Fibroblast of lung (primary cell): Measurements from ENCODE around the gene RALGAPB.
A peak's percentile ranks its signal among the peaks of the same experiment; 100 is the strongest.

Source experiments
- EZH2 ChIP-seq: IDR thresholded peaks from 2 replicates; pipeline ENCODE4 v1.5.1; 2012; ENCODE audit warnings: low read length, control low read depth, mild to moderate bottlenecking; ENCODE audit errors: missing control alignments
- TF ChIP-seq, protein P1 (sequence below), 2 donors: IDR thresholded peaks in 1 of 2; conservative IDR thresholded peaks in 1 of 2; 1 replicate in 1 of 2; 2 replicates in 1 of 2; pipeline ENCODE4 v1.5.1; 2011 to 2012; ENCODE audit warnings: low read length in 2 of 2, control low read depth in 1 of 2, inconsistent platforms in 1 of 2, low read depth in 1 of 2, mild to moderate bottlenecking in 1 of 2

GRCh38 chr20:38472513-38473366, at the start of gene RALGAPB:
- TF ChIP-seq, protein P1, sequence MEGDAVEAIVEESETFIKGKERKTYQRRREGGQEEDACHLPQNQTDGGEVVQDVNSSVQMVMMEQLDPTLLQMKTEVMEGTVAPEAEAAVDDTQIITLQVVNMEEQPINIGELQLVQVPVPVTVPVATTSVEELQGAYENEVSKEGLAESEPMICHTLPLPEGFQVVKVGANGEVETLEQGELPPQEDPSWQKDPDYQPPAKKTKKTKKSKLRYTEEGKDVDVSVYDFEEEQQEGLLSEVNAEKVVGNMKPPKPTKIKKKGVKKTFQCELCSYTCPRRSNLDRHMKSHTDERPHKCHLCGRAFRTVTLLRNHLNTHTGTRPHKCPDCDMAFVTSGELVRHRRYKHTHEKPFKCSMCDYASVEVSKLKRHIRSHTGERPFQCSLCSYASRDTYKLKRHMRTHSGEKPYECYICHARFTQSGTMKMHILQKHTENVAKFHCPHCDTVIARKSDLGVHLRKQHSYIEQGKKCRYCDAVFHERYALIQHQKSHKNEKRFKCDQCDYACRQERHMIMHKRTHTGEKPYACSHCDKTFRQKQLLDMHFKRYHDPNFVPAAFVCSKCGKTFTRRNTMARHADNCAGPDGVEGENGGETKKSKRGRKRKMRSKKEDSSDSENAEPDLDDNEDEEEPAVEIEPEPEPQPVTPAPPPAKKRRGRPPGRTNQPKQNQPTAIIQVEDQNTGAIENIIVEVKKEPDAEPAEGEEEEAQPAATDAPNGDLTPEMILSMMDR (conservative IDR thresholded peaks at IDR 0.05 in 1 of 2, IDR thresholded peaks at IDR 0.05 in 1 of 2; ENCODE audit: low read depth in 1 of 2, low read length in 2 of 2) = peak; percentile 26 to 49
- TF ChIP-seq EZH2 = no peak
